Chondrocyte (in vitro differentiated cells): Measurements from ENCODE around the gene CD22. TPM values are rescaled to one million over a fixed set of nuclear protein-coding genes. Genes with fewer than 3 reads are reported as not detected.
"Not testable (repeated sequence)": the region's sequence is repeated elsewhere in the genome, so short reads cannot be mapped to it uniquely, and the experiment has no call there.

Source experiments
- DNase-seq: peaks from one replicate; pipeline ENCODE4 v3.0.0; 2021; ENCODE audit warnings: mixed read lengths, low spot score
- H3K27ac Mint-ChIP-seq: one replicate; pipeline ENCODE4 v1.8.0; 2021; ENCODE audit warnings: mild to moderate bottlenecking, moderate library complexity, mixed read lengths; ENCODE audit not compliant: unreplicated experiment
- H3K27me3 Mint-ChIP-seq: 2 replicates; pipeline ENCODE4 v1.8.0; 2021; ENCODE audit warnings: low read depth, mixed read lengths
- H3K36me3 Mint-ChIP-seq: 2 replicates; pipeline ENCODE4 v1.8.0; 2021; ENCODE audit warnings: low read depth, mixed read lengths
- H3K4me1 Mint-ChIP-seq: 2 replicates; pipeline ENCODE4 v1.8.0; 2021; ENCODE audit warnings: low read depth, mild to moderate bottlenecking, mixed read lengths
- H3K4me3 Mint-ChIP-seq: one replicate; pipeline ENCODE4 v1.8.0; 2021; ENCODE audit warnings: mild to moderate bottlenecking, moderate library complexity, mixed read lengths; ENCODE audit not compliant: unreplicated experiment
- H3K9me3 Mint-ChIP-seq: 2 replicates; pipeline ENCODE4 v1.8.0; 2021; ENCODE audit warnings: low read depth, mixed read lengths
- total RNA-seq: library from RNA; stranded (reverse); gene quantifications from 3 replicates; pipeline ENCODE4 v1.2.1, GENCODE V29; 2021
- TF ChIP-seq, protein P1 (sequence below): fragments of 200-600 bp; sonication (generic); IDR thresholded peaks from 2 replicates; pipeline ENCODE4 v1.5.0; 2021; ENCODE audit warnings: antibody characterized with exemption, mild to moderate bottlenecking, moderate library complexity

CD22 gene
- total RNA-seq, 1 donor from 2014 or later, result not detected

GRCh38 chr19:35285095-35285449 lies 43.9 kb upstream of the CD22 start:
- no peak overlapping the region for H3K4me3 Mint-ChIP-seq
- no peaks in the 10 kb centered on the region for H3K9me3 Mint-ChIP-seq
- H3K4me1 Mint-ChIP-seq, result no peaks in the 10 kb centered on the region
- peaks cover 19% of the 10 kb centered on the region for H3K27me3 Mint-ChIP-seq
- TF ChIP-seq, protein P1, sequence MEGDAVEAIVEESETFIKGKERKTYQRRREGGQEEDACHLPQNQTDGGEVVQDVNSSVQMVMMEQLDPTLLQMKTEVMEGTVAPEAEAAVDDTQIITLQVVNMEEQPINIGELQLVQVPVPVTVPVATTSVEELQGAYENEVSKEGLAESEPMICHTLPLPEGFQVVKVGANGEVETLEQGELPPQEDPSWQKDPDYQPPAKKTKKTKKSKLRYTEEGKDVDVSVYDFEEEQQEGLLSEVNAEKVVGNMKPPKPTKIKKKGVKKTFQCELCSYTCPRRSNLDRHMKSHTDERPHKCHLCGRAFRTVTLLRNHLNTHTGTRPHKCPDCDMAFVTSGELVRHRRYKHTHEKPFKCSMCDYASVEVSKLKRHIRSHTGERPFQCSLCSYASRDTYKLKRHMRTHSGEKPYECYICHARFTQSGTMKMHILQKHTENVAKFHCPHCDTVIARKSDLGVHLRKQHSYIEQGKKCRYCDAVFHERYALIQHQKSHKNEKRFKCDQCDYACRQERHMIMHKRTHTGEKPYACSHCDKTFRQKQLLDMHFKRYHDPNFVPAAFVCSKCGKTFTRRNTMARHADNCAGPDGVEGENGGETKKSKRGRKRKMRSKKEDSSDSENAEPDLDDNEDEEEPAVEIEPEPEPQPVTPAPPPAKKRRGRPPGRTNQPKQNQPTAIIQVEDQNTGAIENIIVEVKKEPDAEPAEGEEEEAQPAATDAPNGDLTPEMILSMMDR, result no peak
- no peaks in the 10 kb centered on the region for H3K36me3 Mint-ChIP-seq
- DNase-seq, result no peak
- H3K27ac Mint-ChIP-seq, result no peak overlapping the region

GRCh38 chr19:35285465-35285864 lies 43.5 kb upstream of the CD22 start:
- not testable (repeated sequence) for H3K27ac Mint-ChIP-seq

DNA sequence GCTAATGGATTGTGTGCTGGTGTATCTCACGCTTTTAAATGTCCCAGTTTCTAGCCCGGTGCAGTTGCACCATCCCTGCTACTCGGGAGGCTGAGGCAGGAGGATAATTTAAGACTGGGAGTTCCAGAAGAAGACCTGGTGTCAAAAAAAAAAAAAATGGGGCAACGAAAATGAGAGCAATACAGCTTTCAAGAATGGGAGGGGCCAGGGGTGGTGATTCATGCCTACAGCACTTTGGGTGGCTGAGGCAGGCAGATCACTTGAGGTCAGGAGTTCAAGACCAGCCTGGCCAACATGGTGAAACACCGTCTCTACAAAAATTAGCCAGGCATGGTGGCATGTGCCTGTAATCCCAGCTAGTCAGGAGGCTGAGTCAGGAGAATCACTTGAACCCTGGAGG lies 42.9 kb upstream of the CD22 start:
- H3K9me3 Mint-ChIP-seq, H3K4me1 Mint-ChIP-seq, H3K4me3 Mint-ChIP-seq, H3K36me3 Mint-ChIP-seq, DNase-seq, H3K27ac Mint-ChIP-seq: not testable (repeated sequence)
- peaks cover 27% of the 10 kb centered on the region for H3K27me3 Mint-ChIP-seq

More at GRCh38 chr19:35285465-35285864, 43.5 kb upstream of the CD22 start:
- DNase-seq, H3K36me3 Mint-ChIP-seq, H3K9me3 Mint-ChIP-seq, H3K4me1 Mint-ChIP-seq, H3K4me3 Mint-ChIP-seq: not testable (repeated sequence)
- peaks cover 23% of the 10 kb centered on the region for H3K27me3 Mint-ChIP-seq

- H3K4me1 Mint-ChIP-seq, result no peaks in the 10 kb centered on the region
- H3K36me3 Mint-ChIP-seq, result no peaks in the 10 kb centered on the region
- no peak overlapping the region for H3K27ac Mint-ChIP-seq
- TF ChIP-seq, protein P1, result no peak
- no peaks in the 10 kb centered on the region for H3K9me3 Mint-ChIP-seq
- DNase-seq, result no peak
- no peak overlapping the region for H3K4me3 Mint-ChIP-seq
- peaks cover 35% of the 10 kb centered on the region for H3K27me3 Mint-ChIP-seq
Observed at GRCh38 chr19:35287713-35288112, 41.3 kb upstream of the CD22 start.

- no peak for DNase-seq
- Mint-ChIP-seq H3K27me3 (peaks cover 35% of the 10 kb centered on the region), H3K4me3 (no peak overlapping the region), H3K27ac (no peak overlapping the region), H3K36me3 (no peaks in the 10 kb centered on the region), H3K9me3 (no peaks in the 10 kb centered on the region), H3K4me1 (no peaks in the 10 kb centered on the region)
- TF ChIP-seq, protein P1, result no peak
Observed at GRCh38 chr19:35288331-35288730, 40.7 kb upstream of the CD22 start.

GRCh38 chr19:35288906-35289305 lies 40.1 kb upstream of the CD22 start:
- Mint-ChIP-seq H3K4me1 (no peaks in the 10 kb centered on the region), H3K27ac (no peak overlapping the region), H3K4me3 (no peak overlapping the region), H3K36me3 (no peaks in the 10 kb centered on the region), H3K9me3 (no peaks in the 10 kb centered on the region), H3K27me3 (peaks cover 35% of the 10 kb centered on the region)
- TF ChIP-seq, protein P1, result no peak
- no peak for DNase-seq
